Placental epithelial cell (primary cell): ENCODE results near the gene SPEG. TPM values are rescaled to one million over a fixed set of nuclear protein-coding genes. Genes with fewer than 3 reads are reported as not detected.

ENCODE experiments used
- total RNA-seq: library from RNA; depleted of rRNA; stranded (reverse); fragments of >200 nt; gene quantifications from 2 replicates; pipeline ENCODE4 v1.2.3, GENCODE V29; 2012

SPEG gene
- 20.4 and 40.8 TPM in 2 replicates for total RNA-seq

GRCh38 chr2:219434718-219435525 lies at the start of gene SPEG:
Gene SPEG (plus strand): TSS chr2:219434843. CDS start chr2:219434978, 135 bp downstream.

GRCh38 chr2:219387306-219388120 lies 47.1 kb upstream of the SPEG start, which contains the start of gene DNPEP:
Gene DNPEP (minus strand): TSS chr2:219387912. CDS start chr2:219387794, 118 bp downstream.

GRCh38 chr2:219418155-219419011 lies 16.3 kb upstream of the SPEG start, which contains the start of gene DES:
Gene DES (plus strand): TSS chr2:219418377. CDS start chr2:219418463, 86 bp downstream.

GRCh38 chr2:219498280-219499057 lies 63.8 kb downstream of the SPEG start, which contains the start of gene GMPPA:
Gene GMPPA (plus strand): TSS chr2:219498891. CDS start chr2:219499976, 1,085 bp downstream.

GRCh38 chr2:219514196-219514761 lies 79.6 kb downstream of the SPEG start, which contains the start of gene ASIC4:
Gene ASIC4 (plus strand): TSS chr2:219514482. CDS start chr2:219514725, 243 bp downstream.

GRCh38 chr2:219543596-219544358 lies 109.1 kb downstream of the SPEG start, which contains the start of the genes CHPF and TMEM198:
Gene CHPF (minus strand): TSS chr2:219543809. CDS start chr2:219543538, 271 bp downstream.
Gene TMEM198 (plus strand): TSS chr2:219544028. CDS start chr2:219544728, 700 bp downstream.

Other genes with a start within 250 kb of the SPEG start
- gene ZFAND2B, start 228.1 kb upstream of the SPEG start, total RNA-seq: 31.4 and 37.8 TPM in 2 replicates
- gene ABCB6, start 215.9 kb upstream of the SPEG start, total RNA-seq: 16.1 and 38.0 TPM in 2 replicates
- gene ATG9A, start 205.2 kb upstream of the SPEG start, total RNA-seq: 36.1 and 71.0 TPM in 2 replicates
- gene ANKZF1, start 205.0 kb upstream of the SPEG start, total RNA-seq: 34.9 and 45.5 TPM in 2 replicates
- gene GLB1L, start 189.4 kb upstream of the SPEG start, total RNA-seq: 28.3 and 33.0 TPM in 2 replicates
- gene STK16, start 189.4 kb upstream of the SPEG start, total RNA-seq: 30.2 and 77.9 TPM in 2 replicates
- gene TUBA4B, start 181.6 kb upstream of the SPEG start, total RNA-seq: not detected in 2 replicates
- 5.1 and 69.6 TPM in 2 replicates for gene TUBA4A, start 180.9 kb upstream of the SPEG start, total RNA-seq
- gene DNAJB2, start 155.5 kb upstream of the SPEG start, total RNA-seq: 63.2 and 74.1 TPM in 2 replicates
- gene PTPRN, start 125.4 kb upstream of the SPEG start, total RNA-seq: under 0.01 and 0.11 TPM in 2 replicates
- not detected in 2 replicates for gene RESP18, start 102.1 kb upstream of the SPEG start, total RNA-seq
- 47.5 and 55.0 TPM in 2 replicates for gene DNPEP, start 46.9 kb upstream of the SPEG start, total RNA-seq
- gene DES, start 16.5 kb upstream of the SPEG start, total RNA-seq: under 0.01 TPM in 1 of 2 replicates, not detected in the other
- 76.6 and 138 TPM in 2 replicates for gene GMPPA, start 64.0 kb downstream of the SPEG start, total RNA-seq
- under 0.01 and 0.22 TPM in 2 replicates for gene ASIC4, start 79.6 kb downstream of the SPEG start, total RNA-seq
- 276 and 392 TPM in 2 replicates for gene CHPF, start 109.0 kb downstream of the SPEG start, total RNA-seq
- 3.4 and 3.5 TPM in 2 replicates for gene TMEM198, start 109.2 kb downstream of the SPEG start, total RNA-seq
- 134 and 197 TPM in 2 replicates for gene OBSL1, start 136.7 kb downstream of the SPEG start, total RNA-seq
- 2.5 and 4.7 TPM in 2 replicates for gene INHA, start 137.5 kb downstream of the SPEG start, total RNA-seq
- 24.6 and 33.0 TPM in 2 replicates for gene STK11IP, start 163.0 kb downstream of the SPEG start, total RNA-seq
- 5.9 and 6.8 TPM in 2 replicates for gene SLC4A3, start 192.8 kb downstream of the SPEG start, total RNA-seq